Measurements from ENCODE around the gene MRPL52. TPM values are rescaled to one million over a fixed set of nuclear protein-coding genes. Genes with fewer than 3 reads are reported as not detected.

MRPL52 gene
- total RNA-seq, 1 experiment from 2014 or later = 134 TPM

DNA sequence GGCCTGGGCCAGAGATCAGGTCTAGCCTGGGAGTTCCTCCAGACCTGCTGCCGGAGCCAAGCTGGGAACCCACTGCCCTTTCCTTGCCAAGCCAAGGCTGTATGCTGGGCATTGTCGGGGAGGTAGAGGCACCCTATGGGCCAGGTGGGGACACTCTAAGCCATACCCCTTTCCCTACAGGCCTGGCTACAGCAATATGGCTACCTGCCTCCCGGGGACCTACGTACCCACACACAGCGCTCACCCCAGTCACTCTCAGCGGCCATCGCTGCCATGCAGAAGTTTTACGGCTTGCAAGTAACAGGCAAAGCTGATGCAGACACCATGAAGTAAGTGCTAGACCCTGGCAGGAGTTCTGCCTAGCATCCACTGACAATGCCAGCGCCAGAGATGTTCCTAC, 11.6 kb downstream of the MRPL52 start:
- Histone ChIP-seq H3K9me2 (ENCODE audit: insufficient read depth) (no peaks in the 10 kb centered on the region), H2AFZ (ENCODE audit: low read depth, low read length, poor library complexity, severe bottlenecking) (no peak overlapping the region), H3K4me1 (ENCODE audit: control insufficient read depth in 1 of 2, insufficient read depth in 2 of 2, low read length in 2 of 2) (peaks cover 0 to 11% of the 10 kb centered on the region in 2 experiments; a peak in 1 of 4 replicates), H3K9ac (ENCODE audit: low read length) (no peak overlapping the region), H3K9me3 (ENCODE audit: control insufficient read depth in 1 of 2, insufficient read depth in 1 of 2, low read depth in 1 of 2, low read length in 2 of 2) (no peaks in the 10 kb centered on the region), H3K27me3 (ENCODE audit: insufficient read depth, low read length) (no peaks in the 10 kb centered on the region), H3K36me3 (ENCODE audit: control insufficient read depth in 1 of 2, insufficient read depth in 2 of 2, low read length in 2 of 2) (no peaks in the 10 kb centered on the region), H3K4me2 (ENCODE audit: low read length) (no peak overlapping the region), H3K27ac (ENCODE audit: low read depth, low read length) (no peak overlapping the region), H3K4me3 (replicated peaks in 1 of 2; ENCODE audit: low read depth in 1 of 2, low read length in 2 of 2) (no peak overlapping the region), H3K79me2 (ENCODE audit: insufficient read depth, low read length) (no peaks in the 10 kb centered on the region), H4K20me1 (ENCODE audit: insufficient read depth) (no peaks in the 10 kb centered on the region)
- no peak for ATAC-seq
- no peak for DNase-seq (ENCODE audit: low read depth, low spot score)
- CTCF ChIA-PET = interaction anchor here (1.7 kb wide), 1 partner anchor 12 kb away, joined by 6 read pairs; no protein-coding TSS in a partner anchor
- TF ChIP-seq CBX3 (IDR thresholded peaks at IDR 0.05; ENCODE audit: low read depth) (no peak), EZH2phosphoT487 (IDR thresholded peaks at IDR 0.05; ENCODE audit: borderline replicate concordance) (no peak), RAD21 (IDR thresholded peaks at IDR 0.05; ENCODE audit: low read depth) (no peak), EZH2 (IDR thresholded peaks at IDR 0.05) (no peak), TCF7L2 (IDR thresholded peaks at IDR 0.05; ENCODE audit: borderline replicate concordance, extremely low read depth, insufficient read depth, insufficient read length) (no peak), ZNF274 (IDR thresholded peaks at IDR 0.05; ENCODE audit: low read depth, low read length) (no peak), SIN3A (IDR thresholded peaks at IDR 0.05; ENCODE audit: low read depth) (no peak), SP1 (IDR thresholded peaks at IDR 0.05; ENCODE audit: low read depth) (no peak)
- TF ChIP-seq, protein P1, sequence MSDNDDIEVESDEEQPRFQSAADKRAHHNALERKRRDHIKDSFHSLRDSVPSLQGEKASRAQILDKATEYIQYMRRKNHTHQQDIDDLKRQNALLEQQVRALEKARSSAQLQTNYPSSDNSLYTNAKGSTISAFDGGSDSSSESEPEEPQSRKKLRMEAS (IDR thresholded peaks at IDR 0.05) = no peak
- TF ChIP-seq, protein P2, sequence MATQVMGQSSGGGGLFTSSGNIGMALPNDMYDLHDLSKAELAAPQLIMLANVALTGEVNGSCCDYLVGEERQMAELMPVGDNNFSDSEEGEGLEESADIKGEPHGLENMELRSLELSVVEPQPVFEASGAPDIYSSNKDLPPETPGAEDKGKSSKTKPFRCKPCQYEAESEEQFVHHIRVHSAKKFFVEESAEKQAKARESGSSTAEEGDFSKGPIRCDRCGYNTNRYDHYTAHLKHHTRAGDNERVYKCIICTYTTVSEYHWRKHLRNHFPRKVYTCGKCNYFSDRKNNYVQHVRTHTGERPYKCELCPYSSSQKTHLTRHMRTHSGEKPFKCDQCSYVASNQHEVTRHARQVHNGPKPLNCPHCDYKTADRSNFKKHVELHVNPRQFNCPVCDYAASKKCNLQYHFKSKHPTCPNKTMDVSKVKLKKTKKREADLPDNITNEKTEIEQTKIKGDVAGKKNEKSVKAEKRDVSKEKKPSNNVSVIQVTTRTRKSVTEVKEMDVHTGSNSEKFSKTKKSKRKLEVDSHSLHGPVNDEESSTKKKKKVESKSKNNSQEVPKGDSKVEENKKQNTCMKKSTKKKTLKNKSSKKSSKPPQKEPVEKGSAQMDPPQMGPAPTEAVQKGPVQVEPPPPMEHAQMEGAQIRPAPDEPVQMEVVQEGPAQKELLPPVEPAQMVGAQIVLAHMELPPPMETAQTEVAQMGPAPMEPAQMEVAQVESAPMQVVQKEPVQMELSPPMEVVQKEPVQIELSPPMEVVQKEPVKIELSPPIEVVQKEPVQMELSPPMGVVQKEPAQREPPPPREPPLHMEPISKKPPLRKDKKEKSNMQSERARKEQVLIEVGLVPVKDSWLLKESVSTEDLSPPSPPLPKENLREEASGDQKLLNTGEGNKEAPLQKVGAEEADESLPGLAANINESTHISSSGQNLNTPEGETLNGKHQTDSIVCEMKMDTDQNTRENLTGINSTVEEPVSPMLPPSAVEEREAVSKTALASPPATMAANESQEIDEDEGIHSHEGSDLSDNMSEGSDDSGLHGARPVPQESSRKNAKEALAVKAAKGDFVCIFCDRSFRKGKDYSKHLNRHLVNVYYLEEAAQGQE (IDR thresholded peaks at IDR 0.05; ENCODE audit: low read depth) = no peak
- POLR2A ChIA-PET = no interaction called here
- RAD21 ChIA-PET (ENCODE audit: low non-redundant PET in 1 of 2, low total read pairs in 2 of 2, uncharacterized antibody in 2 of 2, unreplicated experiment in 2 of 2) = no interaction called here
- BruUV-seq (replicated peaks) = no TSS peak
- intact Hi-C loops (cut with micrococcal nuclease) = no loop called here
